ENCODE results near the gene UBQLN4.

Gene UBQLN4

GRCh38 chr1:156053768-156054499, at the start of gene UBQLN4:
Gene UBQLN4, minus strand, starts transcription at chr1:156053798. Its CDS starts 97 bp downstream, at chr1:156053701.
- DNase-seq: peak; percentile 76

- DNase-seq: no peak
Observed at GRCh38 chr1:156102633-156103511, 49.3 kb upstream of the UBQLN4 start.

GRCh38 chr1:156101880-156102279, 48.3 kb upstream of the UBQLN4 start:
- no peak for DNase-seq

- no peak for DNase-seq
Observed at GRCh38 chr1:156100205-156100995, 46.8 kb upstream of the UBQLN4 start.

GRCh38 chr1:156099282-156099681, 45.7 kb upstream of the UBQLN4 start:
- DNase-seq: no peak

- no peak for DNase-seq
Observed at GRCh38 chr1:156098784-156099183, 45.2 kb upstream of the UBQLN4 start.

- no peak for DNase-seq
Observed at GRCh38 chr1:156097499-156098178, 44.0 kb upstream of the UBQLN4 start.

- DNase-seq: peak; percentile 73
Observed at GRCh38 chr1:156096640-156097391, 43.2 kb upstream of the UBQLN4 start.

GRCh38 chr1:156095906-156096508, 42.4 kb upstream of the UBQLN4 start:
- no peak for DNase-seq

- DNase-seq: no peak
Observed at GRCh38 chr1:156091610-156092009, 38.0 kb upstream of the UBQLN4 start.

GRCh38 chr1:156090840-156091188, 37.2 kb upstream of the UBQLN4 start:
- DNase-seq: peak; percentile 55

GRCh38 chr1:156090138-156090839, 36.7 kb upstream of the UBQLN4 start:
- no peak for DNase-seq

- no peak for DNase-seq
Observed at GRCh38 chr1:156089704-156090103, 36.1 kb upstream of the UBQLN4 start.

- no peak for DNase-seq
Observed at GRCh38 chr1:156086256-156086662, 32.7 kb upstream of the UBQLN4 start.

GRCh38 chr1:156083800-156084790, 30.5 kb upstream of the UBQLN4 start:
- DNase-seq: no peak

GRCh38 chr1:156082309-156083091, 28.9 kb upstream of the UBQLN4 start, which contains the start of gene MEX3A:
Gene MEX3A, minus strand, starts transcription at chr1:156082465. Its CDS starts 467 bp downstream, at chr1:156081998.
- peak; percentile 45 for DNase-seq

- no peak for DNase-seq
Observed at GRCh38 chr1:156081917-156082308, 28.3 kb upstream of the UBQLN4 start.

GRCh38 chr1:156081180-156081916, 27.8 kb upstream of the UBQLN4 start:
- no peak for DNase-seq
